Neural cell (in vitro differentiated cells): Measurements from ENCODE around the gene B3GNT3.

ENCODE experiments used
- CTCF ChIP-seq: fragments of 450-650 bp; IDR thresholded peaks from 2 replicates; pipeline ENCODE4 v1.5.1; 2014; ENCODE audit warnings: antibody characterized with exemption, mild to moderate bottlenecking, moderate library complexity; ENCODE audit not compliant: poor library complexity, severe bottlenecking
- EP300 ChIP-seq: fragments of 450-650 bp; conservative IDR thresholded peaks from 2 replicates; pipeline ENCODE4 v1.6.1; 2014; ENCODE audit warnings: antibody characterized with exemption, mild to moderate bottlenecking, moderate library complexity; ENCODE audit not compliant: poor library complexity, severe bottlenecking
- EZH2 ChIP-seq: fragments of 200-600, 300-800 bp; shearing (Covaris generic), sonication (generic); IDR thresholded peaks from 2 replicates; pipeline ENCODE4 v1.6.1; 2014; ENCODE audit warnings: antibody characterized with exemption, low read length, borderline replicate concordance, mild to moderate bottlenecking; ENCODE audit not compliant: insufficient read depth, poor library complexity, severe bottlenecking
- MXI1 ChIP-seq: fragments of 450-650 bp; conservative IDR thresholded peaks from 2 replicates; pipeline ENCODE4 v1.6.1; 2014; ENCODE audit warnings: antibody characterized with exemption, mild to moderate bottlenecking; ENCODE audit not compliant: poor library complexity, severe bottlenecking
- POLR2AphosphoS5 ChIP-seq: IDR thresholded peaks from 2 replicates; pipeline ENCODE4 v1.6.1; 2012
- RAD21 ChIP-seq: fragments of 450-650 bp; conservative IDR thresholded peaks from 2 replicates; pipeline ENCODE4 v1.6.1; 2014; ENCODE audit warnings: antibody characterized with exemption, mild to moderate bottlenecking, moderate library complexity
- SMC3 ChIP-seq: fragments of 450-650 bp; conservative IDR thresholded peaks from 2 replicates; pipeline ENCODE4 v1.6.1; 2014; ENCODE audit warnings: antibody characterized with exemption, mild to moderate bottlenecking, moderate library complexity; ENCODE audit not compliant: poor library complexity
- TAF1 ChIP-seq: IDR thresholded peaks from 2 replicates; pipeline ENCODE4 v1.6.1; 2012; ENCODE audit warnings: low read depth
- TF ChIP-seq, protein P1 (sequence below): IDR thresholded peaks from 2 replicates; pipeline ENCODE4 v1.6.1; 2012; ENCODE audit warnings: borderline replicate concordance

DNA sequence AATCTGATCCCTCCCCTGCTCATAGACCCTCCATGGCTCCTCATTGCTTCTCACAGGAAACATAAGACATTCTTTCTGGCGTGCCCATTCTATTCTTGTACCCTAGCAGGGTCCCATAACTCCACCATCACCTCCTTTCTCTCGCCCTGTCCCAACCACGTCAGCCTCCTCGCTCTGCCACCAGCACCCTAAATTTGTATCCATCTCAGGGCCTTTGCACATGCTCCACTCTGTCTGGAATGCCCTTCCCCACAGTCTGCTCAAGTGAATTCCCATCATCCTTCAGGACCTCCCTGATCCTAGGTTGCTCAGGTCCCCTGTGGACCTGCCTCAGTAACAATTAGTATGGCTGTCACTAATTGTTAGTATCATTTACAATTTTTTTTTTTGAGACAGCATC is 10.5 kb downstream of the B3GNT3 start:
- TF ChIP-seq EP300 = no peak
- TF ChIP-seq CTCF = no peak
- TF ChIP-seq, protein P1, sequence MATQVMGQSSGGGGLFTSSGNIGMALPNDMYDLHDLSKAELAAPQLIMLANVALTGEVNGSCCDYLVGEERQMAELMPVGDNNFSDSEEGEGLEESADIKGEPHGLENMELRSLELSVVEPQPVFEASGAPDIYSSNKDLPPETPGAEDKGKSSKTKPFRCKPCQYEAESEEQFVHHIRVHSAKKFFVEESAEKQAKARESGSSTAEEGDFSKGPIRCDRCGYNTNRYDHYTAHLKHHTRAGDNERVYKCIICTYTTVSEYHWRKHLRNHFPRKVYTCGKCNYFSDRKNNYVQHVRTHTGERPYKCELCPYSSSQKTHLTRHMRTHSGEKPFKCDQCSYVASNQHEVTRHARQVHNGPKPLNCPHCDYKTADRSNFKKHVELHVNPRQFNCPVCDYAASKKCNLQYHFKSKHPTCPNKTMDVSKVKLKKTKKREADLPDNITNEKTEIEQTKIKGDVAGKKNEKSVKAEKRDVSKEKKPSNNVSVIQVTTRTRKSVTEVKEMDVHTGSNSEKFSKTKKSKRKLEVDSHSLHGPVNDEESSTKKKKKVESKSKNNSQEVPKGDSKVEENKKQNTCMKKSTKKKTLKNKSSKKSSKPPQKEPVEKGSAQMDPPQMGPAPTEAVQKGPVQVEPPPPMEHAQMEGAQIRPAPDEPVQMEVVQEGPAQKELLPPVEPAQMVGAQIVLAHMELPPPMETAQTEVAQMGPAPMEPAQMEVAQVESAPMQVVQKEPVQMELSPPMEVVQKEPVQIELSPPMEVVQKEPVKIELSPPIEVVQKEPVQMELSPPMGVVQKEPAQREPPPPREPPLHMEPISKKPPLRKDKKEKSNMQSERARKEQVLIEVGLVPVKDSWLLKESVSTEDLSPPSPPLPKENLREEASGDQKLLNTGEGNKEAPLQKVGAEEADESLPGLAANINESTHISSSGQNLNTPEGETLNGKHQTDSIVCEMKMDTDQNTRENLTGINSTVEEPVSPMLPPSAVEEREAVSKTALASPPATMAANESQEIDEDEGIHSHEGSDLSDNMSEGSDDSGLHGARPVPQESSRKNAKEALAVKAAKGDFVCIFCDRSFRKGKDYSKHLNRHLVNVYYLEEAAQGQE = no peak
- no peak for TF ChIP-seq RAD21
- no peak for TF ChIP-seq EZH2
- no peak for TF ChIP-seq POLR2AphosphoS5
- TF ChIP-seq SMC3 = no peak
- no peak for TF ChIP-seq MXI1
- TF ChIP-seq TAF1 = no peak
